B cell (primary cell): ENCODE results near the gene ELAPOR1.

ENCODE experiments used
- CTCF ChIP-seq: fragments of 200-600 bp; IDR thresholded peaks from one replicate; pipeline ENCODE4 v1.8.0; 2022; ENCODE audit warnings: antibody characterized with exemption, mild to moderate bottlenecking
- EZH2 ChIP-seq: IDR thresholded peaks from 2 replicates; pipeline ENCODE4 v1.6.1; 2012; ENCODE audit warnings: borderline replicate concordance, low read depth, mild to moderate bottlenecking, moderate library complexity, low read length; ENCODE audit not compliant: insufficient read depth, poor library complexity, severe bottlenecking

GRCh38 chr1:109069294-109069693, 44.6 kb upstream of the ELAPOR1 start:
- TF ChIP-seq CTCF (no peak), EZH2 (no peak)
